Stomach (tissue), 19 donors: ENCODE measurements around the gene NF1. TPM values are rescaled to one million over a fixed set of nuclear protein-coding genes. Genes with fewer than 3 reads are reported as not detected.
"Not testable (repeated sequence)": the region's sequence is repeated elsewhere in the genome, so short reads cannot be mapped to it uniquely, and the experiment has no call there.

Source experiments
- DNase-seq, 2 donors: peaks; one replicate each; pipeline versions ENCODE4 v3.0.0 to v3.0.0-alpha.2; 2013 to 2019
- H3K27ac ChIP-seq, 5 donors: fragments of 200-600 bp in 4 of 5; sonication (generic) in 4 of 5; one replicate each; pipeline ENCODE4 v1.5.1; 2013 to 2019; ENCODE audit warnings: mild to moderate bottlenecking in 1 of 5, moderate library complexity in 1 of 5
- H3K27me3 ChIP-seq, 3 donors: fragments of 200-600 bp; sonication (generic); one replicate each; pipeline ENCODE4 v1.5.1; 2017 to 2019; ENCODE audit warnings: mixed run types in 1 of 3
- H3K36me3 ChIP-seq, 4 donors: fragments of 200-600 bp; sonication (generic); 1 replicate in 3 of 4; 2 replicates in 1 of 4; pipeline ENCODE4 v1.5.1; 2016 to 2019
- H3K4me1 ChIP-seq, 4 donors: fragments of 200-600 bp; sonication (generic); one replicate each; pipeline ENCODE4 v1.5.1; 2016 to 2019
- H3K4me3 ChIP-seq, 4 donors: fragments of 200-600 bp; sonication (generic) in 3 of 4; one replicate each; pipeline ENCODE4 v1.5.1; 2016 to 2019; ENCODE audit warnings: mild to moderate bottlenecking in 1 of 4
- H3K9me3 ChIP-seq, 4 donors: fragments of 200-600 bp; sonication (generic); one replicate each; pipeline ENCODE4 v1.5.1; 2016 to 2019
- EP300 ChIP-seq: sonication (generic); formaldehyde crosslinking; IDR thresholded peaks from one replicate; pipeline ENCODE4 v1.6.1; 2017; ENCODE audit warnings: antibody characterized with exemption
- POLR2A ChIP-seq, 4 donors: fragments of 450-650 bp; IDR thresholded peaks; one replicate each; pipeline ENCODE4 v1.6.1; 2016; ENCODE audit warnings: antibody characterized with exemption in 4 of 4, control low read depth in 2 of 4, mild to moderate bottlenecking in 1 of 4, moderate library complexity in 1 of 4
- POLR2AphosphoS5 ChIP-seq, 3 donors: sonication (generic); formaldehyde crosslinking; IDR thresholded peaks; one replicate each; pipeline ENCODE4 v1.6.1; 2016; ENCODE audit warnings: antibody characterized with exemption in 3 of 3
- WGBS, 5 donors: extraction: QIAGEN DNeasy Blood & Tissue Kit in 3 of 5; methylation state at CpG; one replicate each; pipeline versions ENCODE4 v1.1.5 to v1.1.7; 2013 to 2018; 5-methylcytosine and 5-hydroxymethylcytosine counted together
- intact Hi-C: fragments of 100-400 bp; cut with DNase I; formaldehyde crosslinking; loops from one replicate; pipeline ENCODE4 v1.15.1; 2023; ENCODE audit warnings: low total_unique reads
- long read RNA-seq, 10 donors: transcript quantifications; one replicate each; lab custom pipeline, GENCODE V29; 2026
- polyA plus RNA-seq, 3 donors: library from polyadenylated mRNA; stranded (reverse); fragments of 200-250 nt; gene quantifications; one replicate each; pipeline ENCODE4 v1.2.3, GENCODE V29; 2013
- total RNA-seq, 5 donors: library from RNA; depleted of rRNA; stranded (reverse); fragments of >200 nt; gene quantifications; one replicate each; pipeline versions ENCODE4 v1.1.0 to v1.2.3, GENCODE V29; 2014 to 2016
- TF ChIP-seq, protein P1 (sequence below), 7 experiments: fragments of 450-650 bp in 4 of 7; fragments of 200-600 bp in 3 of 7; sonication (generic) in 3 of 7; IDR thresholded peaks; one replicate each; pipeline ENCODE4 v1.5.1; 2016 to 2019; ENCODE audit warnings: antibody characterized with exemption in 7 of 7, control low read depth in 2 of 7, mild to moderate bottlenecking in 1 of 7
- donor health status: healthy with polysubstance abuse.
- donor health status: Bipolar disorder and iron deficiency.
- donor health status: healthy.

Gene NF1, protein sequence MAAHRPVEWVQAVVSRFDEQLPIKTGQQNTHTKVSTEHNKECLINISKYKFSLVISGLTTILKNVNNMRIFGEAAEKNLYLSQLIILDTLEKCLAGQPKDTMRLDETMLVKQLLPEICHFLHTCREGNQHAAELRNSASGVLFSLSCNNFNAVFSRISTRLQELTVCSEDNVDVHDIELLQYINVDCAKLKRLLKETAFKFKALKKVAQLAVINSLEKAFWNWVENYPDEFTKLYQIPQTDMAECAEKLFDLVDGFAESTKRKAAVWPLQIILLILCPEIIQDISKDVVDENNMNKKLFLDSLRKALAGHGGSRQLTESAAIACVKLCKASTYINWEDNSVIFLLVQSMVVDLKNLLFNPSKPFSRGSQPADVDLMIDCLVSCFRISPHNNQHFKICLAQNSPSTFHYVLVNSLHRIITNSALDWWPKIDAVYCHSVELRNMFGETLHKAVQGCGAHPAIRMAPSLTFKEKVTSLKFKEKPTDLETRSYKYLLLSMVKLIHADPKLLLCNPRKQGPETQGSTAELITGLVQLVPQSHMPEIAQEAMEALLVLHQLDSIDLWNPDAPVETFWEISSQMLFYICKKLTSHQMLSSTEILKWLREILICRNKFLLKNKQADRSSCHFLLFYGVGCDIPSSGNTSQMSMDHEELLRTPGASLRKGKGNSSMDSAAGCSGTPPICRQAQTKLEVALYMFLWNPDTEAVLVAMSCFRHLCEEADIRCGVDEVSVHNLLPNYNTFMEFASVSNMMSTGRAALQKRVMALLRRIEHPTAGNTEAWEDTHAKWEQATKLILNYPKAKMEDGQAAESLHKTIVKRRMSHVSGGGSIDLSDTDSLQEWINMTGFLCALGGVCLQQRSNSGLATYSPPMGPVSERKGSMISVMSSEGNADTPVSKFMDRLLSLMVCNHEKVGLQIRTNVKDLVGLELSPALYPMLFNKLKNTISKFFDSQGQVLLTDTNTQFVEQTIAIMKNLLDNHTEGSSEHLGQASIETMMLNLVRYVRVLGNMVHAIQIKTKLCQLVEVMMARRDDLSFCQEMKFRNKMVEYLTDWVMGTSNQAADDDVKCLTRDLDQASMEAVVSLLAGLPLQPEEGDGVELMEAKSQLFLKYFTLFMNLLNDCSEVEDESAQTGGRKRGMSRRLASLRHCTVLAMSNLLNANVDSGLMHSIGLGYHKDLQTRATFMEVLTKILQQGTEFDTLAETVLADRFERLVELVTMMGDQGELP (N-terminal part only)
- total RNA-seq (100 to 1,000 TPM in 1 of 5 donors, 10 to 100 TPM in 4; 41.1 to 108 (median 74.1) TPM), polyA plus RNA-seq (1 to 10 TPM; 5.2 to 7.5 (median 5.7) TPM)
- long read RNA-seq, donor 1 = 0 reads
- long read RNA-seq, donor 2, partial matches to known transcripts = 0 of 6 reads
- long read RNA-seq, donor 2, other reads (novel, unspliced or antisense) = 5 of 6 reads
- long read RNA-seq, donor 3, partial matches to known transcripts = 0 of 1 reads
- long read RNA-seq, donor 3, other reads (novel, unspliced or antisense) = 0 of 1 reads
- long read RNA-seq, donor 4 = 0 reads
- long read RNA-seq, donor 5, partial matches to known transcripts = 0 of 2 reads
- long read RNA-seq, donor 5, other reads (novel, unspliced or antisense) = 0 of 2 reads
- long read RNA-seq, donor 6, full-length matches to known transcripts = 3 of 3 reads
- long read RNA-seq, donor 6, partial matches to known transcripts = 0 of 3 reads
- long read RNA-seq, donor 6, other reads (novel, unspliced or antisense) = 0 of 3 reads
- long read RNA-seq, donor 7, full-length matches to known transcripts = 3 of 3 reads
- long read RNA-seq, donor 7, partial matches to known transcripts = 0 of 3 reads
- long read RNA-seq, donor 7, other reads (novel, unspliced or antisense) = 0 of 3 reads
- long read RNA-seq, donor 8, partial matches to known transcripts = 0 of 1 reads
- long read RNA-seq, donor 8, other reads (novel, unspliced or antisense) = 0 of 1 reads
- long read RNA-seq, donor 9, full-length matches to known transcripts = 3 of 3 reads
- long read RNA-seq, donor 9, partial matches to known transcripts = 0 of 3 reads
- long read RNA-seq, donor 9, other reads (novel, unspliced or antisense) = 0 of 3 reads
- long read RNA-seq, donor 10, partial matches to known transcripts = 0 of 1 reads
- long read RNA-seq, donor 10, other reads (novel, unspliced or antisense) = 0 of 1 reads

DNA sequence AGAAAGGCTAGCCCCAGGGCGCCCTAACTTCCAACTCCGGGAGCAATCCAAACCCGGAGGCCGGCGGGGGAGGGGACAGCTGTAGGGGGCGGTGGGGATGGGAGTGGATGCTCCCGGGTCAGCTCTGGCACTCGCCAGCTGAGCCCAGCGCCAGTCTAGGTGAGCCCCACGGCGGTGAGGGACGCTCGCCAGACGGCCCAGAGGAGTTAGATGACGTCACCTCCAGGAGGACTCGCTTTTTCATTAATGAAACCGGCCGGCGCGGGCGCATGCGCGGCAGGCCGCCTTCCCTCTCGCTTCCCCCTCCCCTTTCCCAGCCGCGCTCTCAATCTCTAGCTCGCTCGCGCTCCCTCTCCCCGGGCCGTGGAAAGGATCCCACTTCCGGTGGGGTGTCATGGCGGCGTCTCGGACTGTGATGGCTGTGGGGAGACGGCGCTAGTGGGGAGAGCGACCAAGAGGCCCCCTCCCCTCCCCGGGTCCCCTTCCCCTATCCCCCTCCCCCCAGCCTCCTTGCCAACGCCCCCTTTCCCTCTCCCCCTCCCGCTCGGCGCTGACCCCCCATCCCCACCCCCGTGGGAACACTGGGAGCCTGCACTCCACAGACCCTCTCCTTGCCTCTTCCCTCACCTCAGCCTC lies at the start of gene NF1:
TSS of gene NF1 (plus strand) at position 378 of the 636 bp plus-strand sequence. CDS start 333 bp downstream, outside the sequence.
- peak; percentile 98 for DNase-seq
- Histone ChIP-seq H3K27ac (peak within 1 kb of the TSS; percentile 77 to 97 (median 94)), H3K4me1 (peaks cover 0 to 26% (median 14%) of the 10 kb centered on the region in 4 donors), H3K36me3 (no peaks in the 10 kb centered on the region), H3K27me3 (no peaks in the 10 kb centered on the region), H3K4me3 (peak within 1 kb of the TSS; percentile 81 to 100 (median 89)), H3K9me3 (no peaks in the 10 kb centered on the region)
- TF ChIP-seq POLR2AphosphoS5 (IDR thresholded peaks at IDR 0.05) = peak; percentile 75 to 89 (median 85)
- TF ChIP-seq POLR2A (IDR thresholded peaks at IDR 0.05) = no peak
- intact Hi-C loops = no loop called here
- WGBS, 5 donors = 0 to 1% (median 1%) methylated on average over 5 to 44 of the region's 45 CpGs

DNA sequence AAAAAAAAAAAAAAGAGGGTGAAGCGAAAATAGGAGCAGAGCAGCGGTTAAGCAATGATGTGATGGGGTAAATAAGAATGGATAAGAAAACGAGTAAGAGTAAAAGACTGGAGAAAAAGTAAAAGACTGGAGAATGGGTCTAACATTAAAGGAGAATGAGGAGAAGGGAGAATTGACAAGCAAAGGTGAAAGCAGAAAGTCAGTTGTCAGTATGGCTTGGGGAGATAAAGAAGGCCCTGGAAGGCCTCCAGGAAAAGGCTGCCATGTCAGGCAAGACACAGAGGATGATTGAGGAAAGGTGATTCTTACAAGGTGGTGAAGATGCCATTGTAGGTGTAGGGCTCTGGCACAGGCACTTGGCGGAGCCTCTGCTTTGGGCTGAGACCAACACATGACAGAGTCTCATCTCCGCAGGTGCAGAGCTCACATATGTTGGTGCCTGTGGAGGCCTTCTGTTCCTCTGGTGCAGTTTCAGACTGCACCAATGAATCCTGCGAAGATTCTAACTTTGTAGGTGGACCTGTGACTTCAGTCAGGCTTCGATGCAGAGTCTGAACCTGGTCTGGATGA lies 47.8 kb upstream of the NF1 start:
- H3K27me3 ChIP-seq, DNase-seq, H3K4me3 ChIP-seq, H3K9me3 ChIP-seq, intact Hi-C loops, H3K27ac ChIP-seq, H3K4me1 ChIP-seq: not testable (repeated sequence)
- peaks cover 0 to 15% (median 2%) of the 10 kb centered on the region in 4 donors for H3K36me3 ChIP-seq
- 70 to 96% (median 96%) methylated on average over 3 to 6 of the region's 7 CpGs for WGBS, 5 donors

DNA sequence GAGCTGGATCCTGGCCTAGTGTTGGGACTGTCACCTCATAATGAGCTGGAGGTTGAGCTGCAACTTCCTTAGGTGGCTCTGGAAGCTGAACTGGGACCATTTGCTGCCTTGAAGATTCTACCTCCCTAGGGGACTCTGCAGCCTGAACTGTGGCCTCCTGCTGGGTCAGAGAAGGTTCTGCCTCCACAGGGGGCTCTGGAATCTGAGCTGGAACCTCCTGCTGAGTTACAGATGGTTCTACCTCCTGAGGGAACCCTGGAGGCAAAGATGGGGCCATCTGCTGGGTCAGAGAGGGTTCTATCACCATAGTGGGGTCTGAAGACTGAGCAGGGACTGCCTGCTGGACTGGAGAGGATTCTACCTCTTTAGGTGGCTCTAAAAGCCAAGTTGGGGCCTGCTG lies 46.6 kb upstream of the NF1 start:
- H3K4me3 ChIP-seq = no peak overlapping the region
- H3K9me3 ChIP-seq = no peaks in the 10 kb centered on the region
- no peaks in the 10 kb centered on the region for H3K27me3 ChIP-seq
- H3K4me1 ChIP-seq = peaks cover 0 to 14% (median 0%) of the 10 kb centered on the region in 4 donors
- TF ChIP-seq POLR2A (IDR thresholded peaks at IDR 0.05) (no peak), EP300 (no peak), POLR2AphosphoS5 (IDR thresholded peaks at IDR 0.05) (no peak)
- TF ChIP-seq, protein P1, sequence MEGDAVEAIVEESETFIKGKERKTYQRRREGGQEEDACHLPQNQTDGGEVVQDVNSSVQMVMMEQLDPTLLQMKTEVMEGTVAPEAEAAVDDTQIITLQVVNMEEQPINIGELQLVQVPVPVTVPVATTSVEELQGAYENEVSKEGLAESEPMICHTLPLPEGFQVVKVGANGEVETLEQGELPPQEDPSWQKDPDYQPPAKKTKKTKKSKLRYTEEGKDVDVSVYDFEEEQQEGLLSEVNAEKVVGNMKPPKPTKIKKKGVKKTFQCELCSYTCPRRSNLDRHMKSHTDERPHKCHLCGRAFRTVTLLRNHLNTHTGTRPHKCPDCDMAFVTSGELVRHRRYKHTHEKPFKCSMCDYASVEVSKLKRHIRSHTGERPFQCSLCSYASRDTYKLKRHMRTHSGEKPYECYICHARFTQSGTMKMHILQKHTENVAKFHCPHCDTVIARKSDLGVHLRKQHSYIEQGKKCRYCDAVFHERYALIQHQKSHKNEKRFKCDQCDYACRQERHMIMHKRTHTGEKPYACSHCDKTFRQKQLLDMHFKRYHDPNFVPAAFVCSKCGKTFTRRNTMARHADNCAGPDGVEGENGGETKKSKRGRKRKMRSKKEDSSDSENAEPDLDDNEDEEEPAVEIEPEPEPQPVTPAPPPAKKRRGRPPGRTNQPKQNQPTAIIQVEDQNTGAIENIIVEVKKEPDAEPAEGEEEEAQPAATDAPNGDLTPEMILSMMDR (IDR thresholded peaks at IDR 0.05) = no peak
- H3K36me3 ChIP-seq = peaks cover 0 to 15% (median 2%) of the 10 kb centered on the region in 4 donors
- no peak for DNase-seq
- intact Hi-C loops = no loop called here
- no peak overlapping the region for H3K27ac ChIP-seq

DNA sequence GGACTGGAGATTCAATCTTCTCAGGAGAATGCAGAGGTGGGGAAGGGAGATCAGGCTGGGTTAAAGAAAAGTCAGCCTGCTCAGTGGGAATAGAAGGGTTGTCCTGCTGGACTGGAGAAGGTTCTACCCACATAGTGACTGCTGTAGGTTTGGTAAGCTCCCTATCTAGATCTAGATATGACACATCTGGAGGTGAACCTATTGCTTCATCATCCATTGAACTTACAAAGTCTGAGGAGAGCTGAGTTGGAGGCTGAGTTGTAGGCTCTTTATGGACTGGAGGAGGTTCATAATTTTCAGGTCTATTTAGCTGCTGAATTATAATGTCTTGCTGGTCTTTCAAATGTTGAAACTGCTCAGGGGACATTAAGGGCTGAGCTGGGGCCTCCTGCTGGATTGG lies 46.0 kb upstream of the NF1 start:
- no peak for TF ChIP-seq EP300
- TF ChIP-seq POLR2AphosphoS5 (IDR thresholded peaks at IDR 0.05) = no peak
- TF ChIP-seq, protein P1 (IDR thresholded peaks at IDR 0.05) = no peak
- no peak for TF ChIP-seq POLR2A (IDR thresholded peaks at IDR 0.05)
- H3K4me3 ChIP-seq = no peak overlapping the region
- DNase-seq = no peak
- H3K9me3 ChIP-seq = no peaks in the 10 kb centered on the region
- H3K27me3 ChIP-seq = no peaks in the 10 kb centered on the region
- H3K4me1 ChIP-seq = peaks cover 0 to 15% (median 0%) of the 10 kb centered on the region in 4 donors
- intact Hi-C loops = no loop called here
- peaks cover 0 to 15% (median 2%) of the 10 kb centered on the region in 4 donors for H3K36me3 ChIP-seq
- no peak overlapping the region for H3K27ac ChIP-seq
